OCI-LY7 (cell line): Measurements from ENCODE around the gene EMX2. TPM values are rescaled to one million over a fixed set of nuclear protein-coding genes. Genes with fewer than 3 reads are reported as not detected.

Experiments used
- BruUV-seq: library from RNA; stranded (reverse); fragments of 400-500 nt; replicated peaks from 2 replicates; lab custom pipeline; 2021; lab: Mats Ljungman, UMichigan
- CTCF ChIA-PET: fragments of 300-600 bp; sonication (Branson Sonifier 250); formaldehyde crosslinking; loops from one replicate; lab custom pipeline; 2022; ENCODE audit warnings: antibody characterized with exemption; ENCODE audit not compliant: unreplicated experiment; lab: Charles Lee
- POLR2A ChIA-PET: fragments of 300-600 bp; sonication (Branson Sonifier 250); formaldehyde crosslinking; loops from one replicate; lab custom pipeline; 2022; ENCODE audit warnings: antibody characterized with exemption; lab: Charles Lee
- DNase-seq: peaks from one replicate; pipeline ENCODE4 v3.0.0-alpha.2; 2015; ENCODE audit warnings: low spot score
- H2AFZ ChIP-seq: fragments of 200-600 bp; sonication (generic), shearing (Covaris generic); 2 replicates; pipeline ENCODE4 v1.6.1; 2014; ENCODE audit warnings: mild to moderate bottlenecking, antibody characterized with exemption, low read length, moderate library complexity
- H3K27ac ChIP-seq: fragments of 200-600 bp; sonication (generic); 2 replicates; pipeline ENCODE4 v1.5.1; 2014; ENCODE audit warnings: mixed run types, low read depth, mild to moderate bottlenecking, moderate library complexity, low read length, inconsistent platforms; ENCODE audit not compliant: poor library complexity, severe bottlenecking
- H3K36me3 ChIP-seq: fragments of 200-600 bp; sonication (generic); 2 replicates; pipeline ENCODE4 v1.6.1; 2014; ENCODE audit warnings: mild to moderate bottlenecking, antibody characterized with exemption, low read length, moderate library complexity, mixed read lengths; ENCODE audit not compliant: insufficient read depth
- H3K4me1 ChIP-seq: fragments of 200-600 bp; sonication (generic); 2 replicates; pipeline ENCODE4 v1.5.1; 2014; ENCODE audit warnings: mild to moderate bottlenecking, low read length; ENCODE audit not compliant: insufficient read depth, poor library complexity, severe bottlenecking
- H3K4me2 ChIP-seq: fragments of 200-600 bp; sonication (generic); 2 replicates; pipeline ENCODE4 v1.6.1; 2014; ENCODE audit warnings: mild to moderate bottlenecking, low read length
- H3K4me3 ChIP-seq: fragments of 200-600 bp; sonication (generic); 2 replicates; pipeline ENCODE4 v1.5.1; 2014; ENCODE audit warnings: mild to moderate bottlenecking, low read depth, low read length; ENCODE audit not compliant: poor library complexity, severe bottlenecking
- H3K79me2 ChIP-seq: fragments of 200-600 bp; sonication (generic); 2 replicates; pipeline ENCODE4 v1.6.1; 2016; ENCODE audit warnings: low read depth, mild to moderate bottlenecking, low read length, moderate library complexity, mixed read lengths; ENCODE audit not compliant: insufficient read depth
- H3K9me2 ChIP-seq: fragments of 200-600 bp; sonication (generic); 2 replicates; pipeline ENCODE4 v1.6.1; 2016; ENCODE audit warnings: mild to moderate bottlenecking, low read length, mixed read lengths; ENCODE audit not compliant: insufficient read depth
- H3K9me3 ChIP-seq: fragments of 200-600 bp; sonication (generic); 2 replicates; pipeline ENCODE4 v1.6.1; 2014; ENCODE audit warnings: mild to moderate bottlenecking, mixed run types, low read length, mixed read lengths
- H4K20me1 ChIP-seq: fragments of 200-600 bp; sonication (generic); 2 replicates; pipeline ENCODE4 v1.6.1; 2014; ENCODE audit warnings: mild to moderate bottlenecking, antibody characterized with exemption, low read length, moderate library complexity, mixed read lengths; ENCODE audit not compliant: insufficient read depth
- CTCF ChIP-seq: fragments of 200-600 bp; sonication (generic); conservative IDR thresholded peaks from 2 replicates; pipeline ENCODE4 v1.5.1; 2014; ENCODE audit warnings: mild to moderate bottlenecking, antibody characterized with exemption, low read length, moderate library complexity, mixed read lengths
- EZH2phosphoT487 ChIP-seq: fragments of 200-600 bp; sonication (generic); IDR thresholded peaks from 2 replicates; pipeline ENCODE4 v1.6.1; 2018; ENCODE audit warnings: low read depth, borderline replicate concordance, mild to moderate bottlenecking, mixed run types, antibody characterized with exemption, low read length, moderate library complexity, mixed read lengths
- intact Hi-C: fragments of 100-400 bp; cut with micrococcal nuclease; formaldehyde crosslinking; loops from one replicate; pipeline ENCODE4 v1.10.0; 2022; ENCODE audit not compliant: unreplicated experiment
- total RNA-seq, 2 experiments: library from RNA; depleted of rRNA in 1 of 2; stranded (reverse); fragments of >200 nt in 1 of 2; shearing (Covaris generic) in 1 of 2; gene quantifications; 2 replicates each; pipeline ENCODE4 v1.2.3, GENCODE V29; 2014 to 2022

Gene EMX2
- total RNA-seq, 2 experiments from 2014 or later: not detected

- no peaks in the 10 kb centered on the region for H3K36me3 ChIP-seq
- H3K9me2 ChIP-seq: no peaks in the 10 kb centered on the region
- H3K4me2 ChIP-seq: no peak overlapping the region
- H4K20me1 ChIP-seq: no peaks in the 10 kb centered on the region
- ChIA-PET POLR2A (no interaction called here), CTCF (no interaction called here)
- intact Hi-C loops: no loop called here
- DNase-seq: no peak
- BruUV-seq: no TSS peak
- H3K27ac ChIP-seq: no peak overlapping the region
- H3K9me3 ChIP-seq: no peaks in the 10 kb centered on the region
- TF ChIP-seq CTCF: no peak
- no peak for TF ChIP-seq EZH2phosphoT487
- H3K4me3 ChIP-seq: no peak overlapping the region
- no peaks in the 10 kb centered on the region for H3K79me2 ChIP-seq
- no peaks in the 10 kb centered on the region for H3K4me1 ChIP-seq
- H2AFZ ChIP-seq: no peak overlapping the region
Observed at GRCh38 chr10:117562896-117563737, 20.6 kb downstream of the EMX2 start.

GRCh38 chr10:117563780-117564179, 21.2 kb downstream of the EMX2 start:
- ChIA-PET CTCF (no interaction called here), POLR2A (no interaction called here)
- intact Hi-C loops: no loop called here

More at GRCh38 chr10:117563780-117564179, 21.2 kb downstream of the EMX2 start:
- H4K20me1 ChIP-seq: no peaks in the 10 kb centered on the region
- H3K27ac ChIP-seq: no peak overlapping the region
- no peaks in the 10 kb centered on the region for H3K9me3 ChIP-seq
- H3K36me3 ChIP-seq: no peaks in the 10 kb centered on the region
- TF ChIP-seq CTCF (no peak), EZH2phosphoT487 (no peak)
- no peak for DNase-seq
- no peaks in the 10 kb centered on the region for H3K79me2 ChIP-seq
- H3K4me2 ChIP-seq: no peak overlapping the region
- no peak overlapping the region for H2AFZ ChIP-seq
- no peaks in the 10 kb centered on the region for H3K9me2 ChIP-seq
- H3K4me1 ChIP-seq: no peaks in the 10 kb centered on the region
- no TSS peak for BruUV-seq
- H3K4me3 ChIP-seq: no peak overlapping the region
